Measurements from ENCODE around the gene MRRF.

- TF ChIP-seq EZH2phosphoT487 (IDR thresholded peaks at IDR 0.05; ENCODE audit: borderline replicate concordance, low read length) (no peak), CTCF (IDR thresholded peaks at IDR 0.05; ENCODE audit: low read depth, low read length, poor library complexity, severe bottlenecking) (no peak)
Measured at GRCh38 chr9:122377241-122378164, 112.8 kb downstream of the MRRF start.

Measured in DOHH2 (cell line).